PC-3 (cell line): Measurements from ENCODE around the gene PTPRD. TPM values are rescaled to one million over a fixed set of nuclear protein-coding genes. Genes with fewer than 3 reads are reported as not detected.

Experiments used
- ATAC-seq: fragments of 200-7000 bp; cut with Tn5 transposase; 2 replicates; pipeline ENCODE4 v1.9.1; 2020; ENCODE audit warnings: mild to moderate bottlenecking, moderate library complexity
- BruUV-seq: library from RNA; stranded (reverse); fragments of 400-500 nt; replicated peaks from 2 replicates; lab custom pipeline; 2021; lab: Mats Ljungman, UMichigan
- CTCF ChIA-PET: fragments of 300-600 bp; sonication (Branson Sonifier 250); formaldehyde crosslinking; loops from one replicate; lab custom pipeline; 2022; ENCODE audit warnings: antibody characterized with exemption; lab: Charles Lee
- POLR2A ChIA-PET: fragments of 300-600 bp; sonication (Branson Sonifier 250); formaldehyde crosslinking; loops from one replicate; lab custom pipeline; 2022; ENCODE audit warnings: antibody characterized with exemption; ENCODE audit not compliant: unreplicated experiment; lab: Charles Lee
- DNase-seq: peaks from one replicate; pipeline ENCODE4 v3.0.0-alpha.2; 2015
- H2AFZ ChIP-seq: fragments of 300-600 bp; sonication (generic); 2 replicates; pipeline ENCODE4 v1.6.0; 2016; ENCODE audit warnings: antibody characterized with exemption, low read length
- H3F3A ChIP-seq: fragments of 300-600 bp; sonication (generic); one replicate; pipeline ENCODE4 v1.6.0; 2017; ENCODE audit warnings: antibody characterized with exemption, low read length, control low read depth, mild to moderate bottlenecking; ENCODE audit not compliant: unreplicated experiment
- H3K27ac ChIP-seq: fragments of 300-600 bp; sonication (generic); 2 replicates; pipeline ENCODE4 v1.5.1; 2016; ENCODE audit warnings: mild to moderate bottlenecking, low read length
- H3K27me3 ChIP-seq: fragments of 300-600 bp; sonication (generic); 2 replicates; pipeline ENCODE4 v1.6.1; 2016; ENCODE audit warnings: low read length, mixed read lengths
- H3K36me3 ChIP-seq: fragments of 300-600 bp; sonication (generic); 2 replicates; pipeline ENCODE4 v1.6.1; 2016; ENCODE audit warnings: low read depth, mixed run types, low read length, mixed read lengths
- H3K4me1 ChIP-seq: fragments of 300-600 bp; sonication (generic); 2 replicates; pipeline ENCODE4 v1.5.1; 2016; ENCODE audit warnings: low read length; ENCODE audit not compliant: insufficient read depth
- H3K4me2 ChIP-seq: fragments of 300-600 bp; sonication (generic); 2 replicates; pipeline ENCODE4 v1.6.0; 2016; ENCODE audit warnings: low read length
- H3K4me3 ChIP-seq: fragments of 300-600 bp; sonication (generic); 2 replicates; pipeline ENCODE4 v1.5.1; 2016; ENCODE audit warnings: mild to moderate bottlenecking, low read length, mixed read lengths
- H3K79me2 ChIP-seq: fragments of 300-600 bp; sonication (generic); 2 replicates; pipeline ENCODE4 v1.6.1; 2017; ENCODE audit warnings: low read length, mixed read lengths
- H3K9ac ChIP-seq: fragments of 300-600 bp; sonication (generic); 2 replicates; pipeline ENCODE4 v1.6.0; 2016; ENCODE audit warnings: mild to moderate bottlenecking, low read length
- H3K9me2 ChIP-seq: fragments of 300-600 bp; sonication (generic); replicated peaks from 2 replicates; pipeline ENCODE4 v1.6.1; 2016; ENCODE audit warnings: mixed run types, low read length, mixed read lengths
- H3K9me3 ChIP-seq: fragments of 300-600 bp; sonication (generic); 2 replicates; pipeline ENCODE4 v1.6.1; 2016; ENCODE audit warnings: low read length, mixed read lengths
- H4K20me1 ChIP-seq: fragments of 300-600 bp; sonication (generic); 2 replicates; pipeline ENCODE4 v1.6.1; 2016; ENCODE audit warnings: low read length, mixed read lengths
- EZH2 ChIP-seq: fragments of 300-600 bp; sonication (generic); IDR thresholded peaks from one replicate; pipeline ENCODE4 v1.6.1; 2017; ENCODE audit warnings: antibody characterized with exemption, mild to moderate bottlenecking, low read length; ENCODE audit not compliant: unreplicated experiment
- EZH2phosphoT487 ChIP-seq: fragments of 300-600 bp; sonication (generic); IDR thresholded peaks from 2 replicates; pipeline ENCODE4 v1.6.1; 2018; ENCODE audit warnings: mild to moderate bottlenecking, antibody characterized with exemption, low read length, borderline replicate concordance
- intact Hi-C: fragments of 100-400 bp; cut with micrococcal nuclease; formaldehyde crosslinking; loops from 2 replicates; pipeline ENCODE4 v1.9.0; 2023
- total RNA-seq: library from RNA; depleted of rRNA; stranded (reverse); fragments of >200 nt; gene quantifications from 2 replicates; pipeline ENCODE4 v1.2.3, GENCODE V29; 2014
- TF ChIP-seq, protein P1 (sequence below): fragments of 300-600 bp; sonication (generic); conservative IDR thresholded peaks from 2 replicates; pipeline ENCODE4 v1.5.1; 2017; ENCODE audit warnings: antibody characterized with exemption, low read depth, mild to moderate bottlenecking, low read length

PTPRD gene
- total RNA-seq, 1 experiment from 2014 or later, result not detected

DNA sequence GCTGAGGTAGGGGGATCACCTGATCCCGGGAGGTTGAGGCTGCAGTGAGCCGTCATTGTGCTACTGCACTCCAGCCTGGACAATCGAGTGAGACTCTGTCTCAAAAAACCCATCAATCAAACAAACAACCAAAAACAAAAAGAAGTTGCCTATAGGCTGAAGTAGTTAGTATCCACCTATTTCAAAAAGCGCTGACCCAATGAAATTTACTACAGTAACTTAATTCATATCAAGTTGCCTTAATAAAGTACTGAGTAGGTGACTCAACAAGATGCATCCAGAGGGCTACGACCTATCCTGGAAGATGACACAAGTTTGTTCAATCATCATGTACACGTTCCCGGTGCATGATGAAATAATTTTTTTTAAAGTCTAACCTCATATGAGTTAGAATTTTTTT lies 2164.6 kb downstream of the PTPRD start:
- no peak for DNase-seq
- H2AFZ ChIP-seq, result no peak overlapping the region
- ChIA-PET POLR2A (no interaction called here), CTCF (no interaction called here)
- TF ChIP-seq, protein P1, sequence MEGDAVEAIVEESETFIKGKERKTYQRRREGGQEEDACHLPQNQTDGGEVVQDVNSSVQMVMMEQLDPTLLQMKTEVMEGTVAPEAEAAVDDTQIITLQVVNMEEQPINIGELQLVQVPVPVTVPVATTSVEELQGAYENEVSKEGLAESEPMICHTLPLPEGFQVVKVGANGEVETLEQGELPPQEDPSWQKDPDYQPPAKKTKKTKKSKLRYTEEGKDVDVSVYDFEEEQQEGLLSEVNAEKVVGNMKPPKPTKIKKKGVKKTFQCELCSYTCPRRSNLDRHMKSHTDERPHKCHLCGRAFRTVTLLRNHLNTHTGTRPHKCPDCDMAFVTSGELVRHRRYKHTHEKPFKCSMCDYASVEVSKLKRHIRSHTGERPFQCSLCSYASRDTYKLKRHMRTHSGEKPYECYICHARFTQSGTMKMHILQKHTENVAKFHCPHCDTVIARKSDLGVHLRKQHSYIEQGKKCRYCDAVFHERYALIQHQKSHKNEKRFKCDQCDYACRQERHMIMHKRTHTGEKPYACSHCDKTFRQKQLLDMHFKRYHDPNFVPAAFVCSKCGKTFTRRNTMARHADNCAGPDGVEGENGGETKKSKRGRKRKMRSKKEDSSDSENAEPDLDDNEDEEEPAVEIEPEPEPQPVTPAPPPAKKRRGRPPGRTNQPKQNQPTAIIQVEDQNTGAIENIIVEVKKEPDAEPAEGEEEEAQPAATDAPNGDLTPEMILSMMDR, result no peak
- TF ChIP-seq EZH2, result no peak
- no peak for TF ChIP-seq EZH2phosphoT487
- no peak overlapping the region for H3K27ac ChIP-seq
- ATAC-seq, result no peak
- no peaks in the 10 kb centered on the region for H3K79me2 ChIP-seq
- no peaks in the 10 kb centered on the region for H3F3A ChIP-seq
- H3K27me3 ChIP-seq, result no peaks in the 10 kb centered on the region
- no peaks in the 10 kb centered on the region for H3K9me3 ChIP-seq
- H3K4me2 ChIP-seq, result no peak overlapping the region
- BruUV-seq, result no TSS peak
- no peaks in the 10 kb centered on the region for H3K36me3 ChIP-seq
- no peaks in the 10 kb centered on the region for H4K20me1 ChIP-seq
- H3K4me1 ChIP-seq, result no peaks in the 10 kb centered on the region
- H3K4me3 ChIP-seq, result no peak overlapping the region
- no peak overlapping the region for H3K9ac ChIP-seq
- no peaks in the 10 kb centered on the region for H3K9me2 ChIP-seq
- intact Hi-C loops, result no loop called here

- no peak overlapping the region for H3K4me3 ChIP-seq
- no peak overlapping the region for H3K4me2 ChIP-seq
- no peaks in the 10 kb centered on the region for H3K36me3 ChIP-seq
- no peak overlapping the region for H2AFZ ChIP-seq
- no peaks in the 10 kb centered on the region for H3K4me1 ChIP-seq
- no peak overlapping the region for H3K27ac ChIP-seq
- no peak overlapping the region for H3K9ac ChIP-seq
- TF ChIP-seq, protein P1, result no peak
- no peak for TF ChIP-seq EZH2phosphoT487
- H3K9me2 ChIP-seq, result no peaks in the 10 kb centered on the region
- ChIA-PET POLR2A (no interaction called here), CTCF (no interaction called here)
- no TSS peak for BruUV-seq
- DNase-seq (no peak), ATAC-seq (no peak)
- no peaks in the 10 kb centered on the region for H3K79me2 ChIP-seq
- no peaks in the 10 kb centered on the region for H3K9me3 ChIP-seq
- intact Hi-C loops, result no loop called here
- H3K27me3 ChIP-seq, result no peaks in the 10 kb centered on the region
- no peaks in the 10 kb centered on the region for H3F3A ChIP-seq
- no peaks in the 10 kb centered on the region for H4K20me1 ChIP-seq
Measured at GRCh38 chr9:8447601-8448000, 2165.2 kb downstream of the PTPRD start.

- H3F3A ChIP-seq, result no peaks in the 10 kb centered on the region
- BruUV-seq, result no TSS peak
- intact Hi-C loops, result no loop called here
- no peaks in the 10 kb centered on the region for H3K79me2 ChIP-seq
- no peak overlapping the region for H3K27ac ChIP-seq
- TF ChIP-seq EZH2phosphoT487 (no peak), EZH2 (no peak)
- TF ChIP-seq, protein P1, result no peak
- ChIA-PET CTCF (no interaction called here), POLR2A (no interaction called here)
- no peaks in the 10 kb centered on the region for H3K27me3 ChIP-seq
- H4K20me1 ChIP-seq, result no peaks in the 10 kb centered on the region
- no peak overlapping the region for H3K9ac ChIP-seq
- H3K9me2 ChIP-seq, result no peaks in the 10 kb centered on the region
- no peak overlapping the region for H3K4me3 ChIP-seq
- no peaks in the 10 kb centered on the region for H3K36me3 ChIP-seq
- ATAC-seq, result no peak
- DNase-seq, result no peak
- H3K4me2 ChIP-seq, result no peak overlapping the region
- H3K9me3 ChIP-seq, result no peaks in the 10 kb centered on the region
- no peak overlapping the region for H2AFZ ChIP-seq
- no peaks in the 10 kb centered on the region for H3K4me1 ChIP-seq
Measured at GRCh38 chr9:8437876-8438275, 2174.9 kb downstream of the PTPRD start.
